HG03039 (cell line): ENCODE measurements around the gene CASP9.
"Not testable (repeated sequence)": the region's sequence is repeated elsewhere in the genome, so short reads cannot be mapped to it uniquely, and the experiment has no call there.

Experiments used
- ATAC-seq: cut with Tn5 transposase; IDR thresholded peaks from one replicate; pipeline ENCODE4 v1.9.1; 2021; ENCODE audit warnings: mild to moderate bottlenecking, moderate library complexity; ENCODE audit not compliant: unreplicated experiment

Gene CASP9

DNA sequence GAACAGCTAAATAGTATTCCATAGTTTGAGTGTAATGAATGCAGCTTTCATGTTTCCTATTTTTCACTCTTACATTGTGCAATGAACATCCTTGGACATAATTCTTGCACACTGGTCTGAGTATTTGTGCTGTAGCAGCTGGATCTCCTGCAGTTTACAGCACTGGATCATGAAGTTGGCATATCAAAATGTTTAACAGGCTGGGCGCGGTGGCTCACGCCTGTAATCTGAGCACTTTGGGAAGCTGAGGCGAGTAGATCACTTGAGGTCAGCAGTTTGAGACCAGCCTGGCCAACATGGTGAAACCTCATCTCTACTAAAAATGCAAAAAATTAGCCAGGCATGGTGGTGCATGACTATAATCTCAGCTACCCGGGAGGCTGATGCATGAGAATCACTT, 52.9 kb downstream of the CASP9 start:
- ATAC-seq: not testable (repeated sequence)

DNA sequence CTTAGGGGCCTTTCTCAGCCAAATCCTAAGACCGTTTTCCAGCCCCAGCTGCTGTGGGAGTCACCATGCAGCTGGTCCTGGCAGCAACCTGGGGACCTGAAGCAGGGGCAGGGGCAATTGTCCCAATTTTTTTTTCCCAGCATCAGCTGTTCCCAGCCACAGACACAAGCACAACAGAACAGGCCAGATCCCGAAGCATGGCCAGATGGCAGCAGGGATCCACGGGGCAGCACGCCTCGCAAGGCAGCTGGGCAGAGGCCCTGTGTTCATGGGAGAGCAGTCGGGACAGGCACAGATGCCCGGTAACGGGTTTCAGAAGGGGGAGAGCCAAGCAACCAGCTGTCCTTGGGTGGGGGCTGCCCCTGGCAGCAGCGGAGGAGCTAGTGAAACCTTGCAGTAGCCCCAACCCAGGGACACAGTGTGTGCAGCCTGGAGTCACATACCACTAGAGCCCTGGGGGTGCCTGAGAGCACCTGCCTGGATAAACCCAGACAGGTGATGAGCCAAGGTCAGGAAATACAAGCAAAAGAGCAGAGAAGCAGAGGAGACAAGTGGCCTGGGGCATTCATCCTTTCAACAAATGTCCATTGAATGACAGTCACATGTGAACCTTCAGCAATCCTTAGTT, 54.1 kb downstream of the CASP9 start:
- not testable (repeated sequence) for ATAC-seq

DNA sequence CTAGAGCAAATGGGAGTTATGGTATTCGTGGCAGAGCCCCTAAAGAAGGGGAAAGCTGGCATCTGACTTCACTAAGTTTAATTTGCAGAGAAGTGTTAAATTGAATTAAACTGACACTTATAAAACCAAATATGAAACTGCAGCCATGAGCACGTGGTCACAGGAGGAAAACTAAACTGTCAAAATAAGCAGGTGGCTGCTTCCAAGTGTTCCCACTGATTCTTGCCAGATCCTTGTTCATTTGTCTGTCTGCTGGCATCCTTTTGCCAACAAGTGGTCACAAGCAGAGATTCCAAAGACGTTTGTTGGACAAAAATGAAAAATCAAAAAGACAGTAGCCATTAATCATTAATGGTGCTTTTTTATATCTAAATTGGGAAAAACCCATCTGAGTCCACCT, 54.7 kb downstream of the CASP9 start:
- ATAC-seq: no peak

DNA sequence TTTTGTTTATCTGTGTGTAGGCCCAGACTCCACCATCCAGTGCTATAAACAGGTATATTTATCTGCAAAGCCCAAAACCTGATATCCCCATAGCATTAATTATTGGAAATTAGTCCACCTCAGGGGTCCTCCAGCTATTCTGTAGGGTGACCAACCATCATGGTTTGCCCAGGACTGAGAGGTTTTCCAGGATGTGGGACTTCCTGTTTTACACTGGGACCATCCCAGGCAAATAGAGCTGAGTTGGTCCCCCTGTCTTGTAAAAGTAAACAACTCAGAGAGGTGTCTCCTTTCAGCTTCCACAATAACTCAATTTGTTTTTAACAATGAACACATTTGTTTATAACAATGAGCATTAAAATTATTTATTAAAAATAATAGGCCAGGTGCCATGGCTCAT, 55.9 kb downstream of the CASP9 start:
- ATAC-seq: no peak

DNA sequence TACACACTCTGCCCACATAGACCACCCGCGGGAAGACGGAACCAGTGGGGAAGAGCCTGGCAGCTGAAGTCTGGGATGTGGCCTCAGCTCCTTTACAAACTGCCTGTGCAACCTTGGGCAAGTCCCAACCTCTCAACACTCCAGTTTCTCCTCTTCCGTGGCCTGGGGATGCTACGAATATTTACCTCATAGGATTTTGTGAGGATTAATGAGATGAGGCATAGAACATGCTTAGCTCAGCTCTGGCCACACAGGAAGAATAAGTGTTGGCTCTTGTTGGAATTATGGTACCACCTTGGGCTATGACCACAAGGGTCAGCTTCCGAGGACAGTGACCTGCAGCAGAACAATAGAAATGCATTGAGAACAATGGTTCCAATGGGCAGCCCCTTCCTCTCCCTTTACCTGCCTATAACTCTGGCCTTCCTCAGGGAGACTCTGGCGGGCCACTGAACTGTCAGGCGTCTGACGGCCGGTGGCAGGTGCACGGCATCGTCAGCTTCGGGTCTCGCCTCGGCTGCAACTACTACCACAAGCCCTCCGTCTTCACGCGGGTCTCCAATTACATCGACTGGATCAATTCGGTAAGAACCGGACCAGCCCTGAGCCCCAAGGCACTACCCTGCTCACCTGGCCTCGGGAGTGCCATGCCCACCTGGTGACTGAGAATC, 56.9 kb downstream of the CASP9 start:
- not testable (repeated sequence) for ATAC-seq

DNA sequence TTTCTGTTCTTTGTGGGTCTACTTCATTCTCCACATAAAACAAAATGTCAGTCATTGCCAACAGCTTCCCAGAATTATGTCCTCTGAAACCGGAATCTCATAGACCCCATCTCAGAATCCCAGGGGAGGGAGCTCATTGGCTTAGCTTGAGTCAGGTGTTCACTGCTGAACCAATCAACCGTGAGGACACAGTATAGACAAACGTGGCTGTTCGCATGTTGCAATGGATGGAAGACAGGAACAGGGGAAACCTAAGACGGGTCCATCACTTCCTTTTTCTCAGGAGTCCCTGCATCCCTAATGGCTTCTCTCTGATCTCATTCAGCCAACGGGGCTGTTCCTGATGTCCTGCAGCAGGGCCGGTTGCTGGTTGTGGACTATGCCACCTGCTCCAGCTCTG, 58.3 kb downstream of the CASP9 start:
- ATAC-seq: no peak

DNA sequence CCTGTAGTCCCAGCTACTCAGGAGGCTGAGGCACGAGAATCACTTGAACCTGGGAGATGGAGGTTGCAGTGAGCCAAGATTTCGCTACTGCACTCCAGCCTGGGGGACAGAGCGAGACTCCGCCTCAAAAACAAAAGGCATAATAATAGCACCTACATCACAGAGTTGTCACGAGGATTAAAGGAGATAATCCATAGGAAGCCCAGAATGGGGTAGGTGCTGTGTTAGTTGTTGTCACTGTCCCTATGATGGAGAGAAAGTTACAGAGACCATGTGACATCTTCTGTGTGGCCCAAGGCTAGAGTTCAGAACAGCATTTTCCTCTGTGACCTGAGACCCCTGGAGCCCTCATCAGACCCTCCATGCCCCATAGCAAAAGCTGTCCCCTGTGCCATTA, 60.1 kb downstream of the CASP9 start:
- ATAC-seq: not testable (repeated sequence)

DNA sequence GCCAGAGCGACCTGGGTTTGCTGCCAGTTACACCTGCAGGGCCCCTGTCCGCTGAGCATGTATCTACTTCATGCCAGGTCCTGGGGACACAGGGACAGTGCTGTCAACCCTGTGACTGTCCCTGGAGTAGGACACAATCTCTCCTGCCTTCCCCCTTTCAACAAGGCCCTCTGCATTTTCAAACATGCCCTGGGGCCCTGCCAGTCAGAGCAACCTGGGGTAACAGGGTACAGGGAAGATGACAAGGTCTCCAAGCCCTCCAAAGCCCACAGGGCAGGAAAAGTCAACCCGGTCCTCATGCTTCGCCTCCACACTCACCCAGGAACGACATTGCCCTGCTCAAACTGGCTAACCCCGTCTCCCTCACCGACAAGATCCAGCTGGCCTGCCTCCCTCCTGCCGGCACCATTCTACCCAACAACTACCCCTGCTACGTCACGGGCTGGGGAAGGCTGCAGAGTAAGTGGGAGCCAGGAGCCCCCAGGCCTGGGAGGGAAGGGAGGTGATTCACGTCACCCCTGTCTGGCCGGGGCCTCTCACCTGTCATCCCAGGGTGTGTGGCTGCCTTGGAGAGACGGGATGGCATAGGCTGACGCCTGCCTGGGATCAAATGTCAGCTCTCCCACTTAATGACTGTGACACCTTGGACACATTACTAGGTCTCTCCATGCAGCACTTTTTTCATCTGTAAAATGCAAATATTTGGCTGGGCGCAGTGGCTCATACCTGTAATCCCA, 60.8 kb downstream of the CASP9 start:
- not testable (repeated sequence) for ATAC-seq

DNA sequence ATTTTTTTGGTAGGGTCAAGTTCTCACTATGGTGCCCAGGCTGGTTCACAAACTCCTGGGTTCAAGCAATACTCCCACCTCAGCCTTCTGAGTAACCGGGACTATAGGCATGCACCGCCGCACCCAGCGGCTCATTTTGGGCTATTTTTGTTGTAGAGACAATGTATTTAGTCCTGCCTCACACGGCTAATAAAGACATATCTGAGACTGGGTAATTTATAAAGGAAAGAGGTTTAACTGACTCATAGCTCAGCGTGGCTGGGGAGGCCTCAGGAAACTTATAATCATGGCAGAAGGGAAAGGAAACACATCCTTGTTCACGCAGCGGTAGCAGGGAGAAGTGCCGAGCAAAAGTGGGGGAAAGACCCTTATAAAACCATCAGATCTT, 63.3 kb downstream of the CASP9 start:
- no peak for ATAC-seq

DNA sequence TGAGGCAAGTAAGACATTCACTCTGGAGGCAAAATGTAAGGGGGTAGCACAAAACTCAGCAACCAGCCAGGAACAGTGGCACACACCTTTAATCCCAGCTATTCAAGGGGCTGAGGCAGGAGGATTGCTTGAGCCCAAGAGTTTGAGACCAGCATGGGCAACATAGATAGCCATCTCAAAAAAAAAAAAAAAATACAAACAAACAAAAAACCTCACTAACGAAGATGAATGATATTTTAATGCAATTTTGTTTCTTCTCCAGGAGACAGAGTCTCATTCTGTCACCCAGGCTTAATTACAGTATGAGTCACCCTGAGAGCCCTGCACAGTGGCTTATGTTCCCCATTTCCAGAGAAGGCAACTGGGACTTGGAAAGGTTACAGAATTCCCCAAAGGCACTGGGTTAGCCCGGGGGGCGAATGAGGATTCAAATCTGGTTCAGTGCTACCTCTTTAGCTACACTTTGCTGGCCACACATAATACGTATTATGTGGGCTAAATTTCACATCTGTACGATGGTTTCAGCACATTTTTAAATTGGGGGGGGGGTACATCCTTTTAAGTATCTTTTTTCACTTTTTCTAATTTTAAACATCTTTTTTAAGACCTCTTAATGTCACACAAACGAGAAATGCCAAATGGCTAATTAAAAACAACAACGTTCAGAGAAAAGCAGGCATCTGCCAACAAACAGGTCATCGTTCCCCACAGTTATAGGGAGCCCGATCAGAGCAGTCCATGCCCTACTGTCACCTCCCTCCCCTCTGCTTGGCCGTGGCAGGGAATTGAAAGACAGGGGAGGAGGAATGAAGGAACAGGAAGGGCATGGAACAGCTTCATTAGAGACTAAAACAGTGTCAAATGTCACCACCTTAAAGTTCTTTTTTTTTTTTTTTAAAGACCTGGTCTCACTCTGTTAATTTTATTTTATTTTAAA, 64.0 kb downstream of the CASP9 start:
- ATAC-seq: no peak

DNA sequence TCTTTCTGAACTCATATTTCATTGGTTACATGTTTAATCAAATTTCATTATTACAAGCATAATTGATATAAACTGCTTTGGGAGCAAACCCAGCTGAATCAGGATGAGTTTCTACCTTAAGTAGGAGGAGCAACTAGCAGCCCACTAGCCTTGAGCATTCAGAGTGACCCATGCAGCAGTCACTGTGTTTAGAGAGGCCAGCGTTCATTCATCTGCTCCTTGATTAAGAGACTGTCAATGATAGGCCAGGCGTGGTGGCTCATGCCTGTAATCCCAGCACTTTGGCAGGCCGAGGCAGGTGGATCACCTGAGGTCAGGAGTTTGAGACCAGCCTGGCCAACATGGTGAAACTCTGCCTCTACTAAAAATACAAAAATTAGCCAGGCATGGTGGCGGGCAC, 65.6 kb downstream of the CASP9 start:
- ATAC-seq: not testable (repeated sequence)

DNA sequence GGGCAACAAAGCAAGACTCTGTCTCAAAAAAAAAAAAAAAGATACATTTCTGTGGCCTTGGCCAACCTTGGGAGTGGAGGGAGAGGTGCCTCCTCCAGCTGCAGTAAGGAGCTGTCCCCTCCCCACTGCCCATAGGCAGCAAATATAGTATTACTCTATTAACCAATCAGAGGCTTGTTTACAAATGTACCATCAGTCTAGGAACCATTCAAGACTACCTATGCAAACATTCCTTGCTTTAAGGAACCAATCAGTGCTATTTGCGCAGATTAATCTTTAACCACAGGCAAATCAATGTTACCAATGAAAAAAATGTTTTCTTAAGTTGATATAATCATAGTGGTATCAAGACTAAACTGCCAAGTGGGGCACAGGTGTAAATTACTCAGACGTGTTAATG, 66.4 kb downstream of the CASP9 start:
- ATAC-seq: no peak

DNA sequence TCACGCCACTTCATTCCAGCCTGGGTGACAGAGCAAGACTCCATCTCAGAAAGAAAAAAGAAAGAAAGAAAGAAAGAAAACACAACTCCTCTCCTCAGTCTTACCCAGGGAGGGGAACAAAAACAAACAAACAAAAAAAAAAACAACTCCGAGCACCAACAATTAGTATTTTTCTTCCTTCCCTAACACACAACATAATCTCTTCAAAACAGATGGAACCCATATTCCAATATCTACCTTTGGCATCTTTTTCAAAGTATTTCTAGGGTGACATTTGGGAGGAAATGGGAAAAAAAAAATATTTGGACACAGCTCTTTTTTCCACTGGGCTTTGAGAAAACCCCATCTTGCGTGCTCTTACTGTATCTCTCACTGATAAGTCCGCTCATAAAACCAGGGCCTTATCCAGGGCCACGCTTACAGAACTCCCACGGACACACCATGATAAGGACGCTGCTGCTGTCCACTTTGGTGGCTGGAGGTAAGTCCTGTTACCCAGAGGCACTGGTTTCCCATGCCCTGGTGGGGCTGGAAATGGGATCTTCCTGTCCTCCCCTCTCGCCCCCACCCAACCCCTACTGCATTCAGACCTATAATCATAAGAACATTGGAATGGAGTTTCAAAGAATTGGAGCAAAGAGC, 67.6 kb downstream of the CASP9 start, which contains the start of gene CELA2A:
Gene CELA2A (plus strand): TSS at position 420 of the 642 bp plus-strand sequence. CDS start 22 bp downstream, at position 442.
- no peak for ATAC-seq

DNA sequence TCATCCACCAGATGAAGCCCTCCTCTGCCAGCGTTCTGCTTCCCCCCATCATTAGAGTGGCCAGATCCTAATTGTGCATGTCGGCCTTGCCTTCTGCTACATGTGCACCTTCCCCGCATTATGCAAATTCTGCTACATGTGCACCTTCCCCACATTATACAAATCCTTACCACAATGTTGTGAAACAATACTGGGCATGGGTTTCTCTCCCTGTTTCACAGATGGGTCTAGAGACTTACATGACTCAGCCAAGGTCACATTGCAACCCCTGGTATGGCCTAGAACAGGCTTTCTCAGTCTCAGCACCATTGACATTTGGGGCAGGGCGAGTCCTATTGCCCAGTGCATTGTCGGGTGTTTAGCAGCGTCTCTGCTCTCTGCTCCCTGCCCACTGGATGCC, 68.5 kb downstream of the CASP9 start:
- ATAC-seq: no peak

DNA sequence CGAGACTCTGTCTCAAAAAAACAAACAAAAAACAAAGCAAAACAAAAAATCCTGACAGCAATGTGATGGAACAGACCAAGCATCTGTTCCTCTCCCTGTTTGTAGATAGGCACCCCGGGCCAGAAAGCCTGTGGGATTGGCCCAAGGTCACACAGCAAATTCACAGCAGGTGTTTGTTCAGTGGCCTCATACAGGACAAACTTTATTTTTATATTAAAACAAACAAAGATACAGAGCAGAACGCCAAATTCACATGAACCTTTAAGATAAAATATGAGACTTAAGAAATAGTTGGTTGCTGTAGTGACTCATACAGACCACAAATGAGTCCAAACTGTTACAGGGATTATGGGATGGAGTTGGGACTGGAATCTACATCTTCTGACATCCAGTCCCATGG, 69.8 kb downstream of the CASP9 start:
- ATAC-seq: no peak

DNA sequence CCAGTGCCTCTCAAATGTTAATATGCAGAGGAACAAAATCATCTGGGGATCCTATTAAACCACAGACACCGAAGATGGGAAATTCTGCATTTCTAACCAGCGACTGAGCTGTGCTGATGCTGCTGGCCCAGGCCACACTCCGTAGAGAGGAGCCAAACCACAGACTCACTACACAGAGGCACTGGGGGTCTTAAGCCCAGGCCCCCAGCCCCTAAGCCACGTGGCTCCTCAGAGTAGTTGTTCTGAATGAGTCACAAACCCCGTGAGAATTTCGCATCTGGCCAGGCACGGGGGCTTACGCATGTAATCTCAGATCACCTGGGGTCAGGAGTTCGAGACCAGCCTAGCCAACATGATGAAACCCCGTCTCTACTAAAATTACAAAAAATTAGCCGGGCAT, 70.3 kb downstream of the CASP9 start:
- ATAC-seq: no peak

DNA sequence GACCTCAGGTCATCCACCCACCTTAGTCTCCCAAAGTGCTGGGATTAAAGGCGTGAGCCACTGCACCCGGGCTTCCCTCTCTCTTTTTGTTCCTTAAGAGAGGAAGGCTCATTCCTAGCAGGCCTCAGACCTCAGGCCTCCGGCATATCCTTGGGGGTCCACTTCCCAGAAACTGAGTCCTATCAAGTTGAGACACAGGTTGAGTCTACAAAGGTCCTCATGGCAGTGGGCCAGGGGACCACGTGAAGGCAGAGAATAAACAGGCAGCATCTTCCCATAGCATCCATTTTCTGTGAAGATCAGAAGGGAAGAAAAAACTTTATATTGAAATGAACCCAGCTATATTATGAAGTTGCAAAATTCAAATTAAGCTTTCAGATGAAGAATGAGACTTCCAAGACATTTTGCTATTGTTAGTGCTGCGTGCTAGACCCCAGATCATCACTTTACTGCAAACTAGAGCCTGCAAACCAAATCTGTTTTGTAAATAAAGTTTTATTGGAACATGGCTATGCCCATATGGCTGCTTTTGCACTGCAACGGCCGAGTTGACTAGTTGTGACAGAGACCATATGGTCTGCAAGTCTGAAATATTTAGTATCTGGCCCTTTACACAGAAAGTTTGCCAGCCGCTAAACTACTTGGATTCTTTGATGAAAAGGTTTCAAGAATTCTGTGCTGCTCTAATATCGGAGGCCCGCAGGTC, 71.0 kb downstream of the CASP9 start:
- ATAC-seq: no peak

DNA sequence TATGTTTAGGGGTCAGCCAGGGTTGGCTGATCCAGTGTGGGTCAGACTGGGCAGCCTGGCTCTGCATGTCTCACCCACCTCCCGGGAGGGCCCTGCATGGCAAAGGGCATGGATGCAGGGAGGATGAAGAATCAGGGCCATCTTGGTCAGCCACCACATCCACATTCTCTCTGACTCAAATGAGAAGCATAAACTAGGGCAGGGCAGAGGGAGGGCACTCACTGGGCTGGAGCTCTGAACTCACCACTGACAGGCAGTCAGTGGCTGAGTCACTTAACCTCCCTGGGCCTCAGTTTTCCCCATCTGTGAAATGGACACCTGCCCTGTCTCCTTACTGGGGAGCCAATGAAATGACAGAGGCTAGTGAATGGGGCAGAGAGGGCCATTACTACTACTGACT, 71.8 kb downstream of the CASP9 start:
- ATAC-seq: no peak

DNA sequence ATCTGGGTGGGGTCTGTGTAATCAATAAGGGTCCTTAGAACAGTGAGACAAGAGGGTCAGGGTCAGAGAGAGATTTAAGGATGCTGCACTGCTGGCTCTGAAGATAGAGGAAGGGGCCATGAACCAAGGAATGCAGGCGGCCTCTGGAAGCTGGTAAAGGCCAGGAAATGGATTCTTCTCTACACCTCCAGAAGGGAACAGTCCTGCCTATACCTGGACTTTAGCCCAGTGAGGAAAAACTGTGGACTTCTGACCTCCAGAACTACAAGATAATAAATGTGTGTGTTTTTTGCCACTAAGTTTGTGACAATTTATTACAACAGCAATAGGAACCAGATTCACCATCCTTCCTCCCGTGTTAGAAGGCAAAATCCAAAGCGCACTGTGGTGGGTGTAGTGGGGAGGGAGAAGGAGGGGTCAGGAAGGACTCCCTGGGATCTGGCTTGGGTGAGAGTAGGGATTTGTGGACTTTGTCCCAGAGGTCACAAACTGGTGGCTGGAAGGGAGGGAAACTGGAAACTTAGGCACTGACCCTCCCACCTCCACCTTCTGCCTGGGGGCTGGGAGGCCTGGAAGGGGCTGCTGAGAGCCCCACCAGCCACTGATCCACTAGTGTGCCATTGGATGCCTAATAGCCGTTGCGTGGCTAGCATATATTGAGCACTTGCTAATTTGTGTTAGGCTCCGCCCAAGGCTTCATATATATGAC, 72.8 kb downstream of the CASP9 start:
- no peak for ATAC-seq
